IMR-90 (cell line): Measurements from ENCODE around the gene LRFN4. TPM values are rescaled to one million over a fixed set of nuclear protein-coding genes. Genes with fewer than 3 reads are reported as not detected.

Experiments
- ATAC-seq: fragments of 200-7000 bp; cut with Tn5 transposase; 2 replicates; pipeline ENCODE4 v1.9.1; 2020; ENCODE audit warnings: low read depth, mild to moderate bottlenecking, moderate library complexity
- BruUV-seq: library from RNA; stranded (reverse); fragments of 400-500 nt; replicated peaks from 2 replicates; lab custom pipeline; 2021; lab: Mats Ljungman, UMichigan
- CTCF ChIA-PET: fragments of 300-600 bp; formaldehyde crosslinking; extraction: SDS; loops from one replicate; lab custom pipeline; 2021; ENCODE audit warnings: antibody characterized with exemption; lab: Yijun Ruan, JAX
- POLR2A ChIA-PET: fragments of 300-600 bp; sonication (Branson Sonifier 250); formaldehyde crosslinking; loops from one replicate; lab custom pipeline; 2022; ENCODE audit warnings: antibody characterized with exemption; ENCODE audit not compliant: unreplicated experiment; lab: Charles Lee
- DNase-seq: peaks from one replicate; pipeline ENCODE4 v3.0.0; 2013
- H2AFZ ChIP-seq: replicated peaks from 2 replicates; pipeline ENCODE3; 2013; ENCODE audit warnings: low read length, mild to moderate bottlenecking; ENCODE audit not compliant: poor library complexity
- H2AK5ac ChIP-seq: 2 replicates; pipeline ENCODE4 v1.6.1; 2013; ENCODE audit warnings: low read depth, low read length, inconsistent platforms
- H2AK9ac ChIP-seq: replicated peaks from 2 replicates; pipeline ENCODE3; 2013; ENCODE audit warnings: mild to moderate bottlenecking, low read depth, low read length, moderate library complexity; ENCODE audit not compliant: poor library complexity
- H2BK120ac ChIP-seq: 2 replicates; pipeline ENCODE4 v1.6.1; 2013; ENCODE audit warnings: low read depth, low read length, inconsistent platforms
- H2BK15ac ChIP-seq: 3 replicates; pipeline ENCODE4 v1.6.1; 2013; ENCODE audit warnings: low read depth, low read length, inconsistent platforms
- H2BK20ac ChIP-seq: 2 replicates; pipeline ENCODE4 v1.6.1; 2013; ENCODE audit warnings: low read depth, mild to moderate bottlenecking, inconsistent platforms, low read length, moderate library complexity
- H2BK5ac ChIP-seq: 2 replicates; pipeline ENCODE4 v1.6.1; 2013; ENCODE audit warnings: mild to moderate bottlenecking, low read depth, low read length, inconsistent platforms; ENCODE audit not compliant: poor library complexity, severe bottlenecking
- H3K14ac ChIP-seq: replicated peaks from 2 replicates; pipeline ENCODE4 v1.6.1; 2013; ENCODE audit warnings: low read depth, low read length, inconsistent platforms
- H3K18ac ChIP-seq: 2 replicates; pipeline ENCODE4 v1.6.1; 2013; ENCODE audit warnings: low read depth, low read length, control low read depth
- H3K23ac ChIP-seq: 2 replicates; pipeline ENCODE4 v1.6.1; 2013; ENCODE audit warnings: low read depth, low read length, inconsistent platforms
- H3K27ac ChIP-seq: 2 replicates; pipeline ENCODE4 v1.5.1; 2013; ENCODE audit warnings: mild to moderate bottlenecking, control low read depth, low read length; ENCODE audit not compliant: insufficient read depth
- H3K27me3 ChIP-seq: 2 replicates; pipeline ENCODE4 v1.6.1; 2013; ENCODE audit warnings: low read length; ENCODE audit not compliant: control insufficient read depth, insufficient read depth
- H3K36me3 ChIP-seq: 2 replicates; pipeline ENCODE4 v1.6.1; 2013; ENCODE audit warnings: low read length, mixed read lengths; ENCODE audit not compliant: control insufficient read depth, insufficient read depth
- H3K4ac ChIP-seq: 2 replicates; pipeline ENCODE4 v1.6.1; 2013; ENCODE audit warnings: low read depth, low read length, inconsistent platforms
- H3K4me1 ChIP-seq: 2 replicates; pipeline ENCODE4 v1.6.1; 2013; ENCODE audit warnings: low read length, mixed read lengths; ENCODE audit not compliant: control insufficient read depth, insufficient read depth
- H3K4me2 ChIP-seq: 2 replicates; pipeline ENCODE4 v1.6.1; 2013; ENCODE audit warnings: low read depth, mild to moderate bottlenecking, control low read depth, low read length, moderate library complexity
- H3K4me3 ChIP-seq: 2 replicates; pipeline ENCODE4 v1.5.1; 2013; ENCODE audit warnings: low read depth, mild to moderate bottlenecking, control low read depth, low read length, moderate library complexity; ENCODE audit not compliant: insufficient read depth
- H3K56ac ChIP-seq: 2 replicates; pipeline ENCODE4 v1.6.1; 2013; ENCODE audit warnings: low read length, inconsistent platforms; ENCODE audit not compliant: insufficient read depth; ENCODE audit errors: extremely low read depth
- H3K79me1 ChIP-seq, 2 experiments: 2 replicates each; pipeline ENCODE4 v1.6.1; 2013; ENCODE audit warnings: low read length in 2 of 2, inconsistent platforms in 1 of 2, low read depth in 1 of 2
- H3K9ac ChIP-seq: 2 replicates; pipeline ENCODE4 v1.6.1; 2013; ENCODE audit warnings: low read depth, low read length, control low read depth
- H3K9me1 ChIP-seq: 2 replicates; pipeline ENCODE4 v1.6.1; 2013; ENCODE audit warnings: low read length, inconsistent platforms; ENCODE audit not compliant: insufficient read depth
- H3K9me3 ChIP-seq: 2 replicates; pipeline ENCODE4 v1.6.1; 2013; ENCODE audit warnings: low read length; ENCODE audit not compliant: control insufficient read depth, insufficient read depth
- H4K20me1 ChIP-seq: 2 replicates; pipeline ENCODE4 v1.6.1; 2013; ENCODE audit warnings: low read length, inconsistent platforms; ENCODE audit not compliant: insufficient read depth
- H4K5ac ChIP-seq: 2 replicates; pipeline ENCODE4 v1.6.1; 2013; ENCODE audit warnings: mild to moderate bottlenecking, low read depth, low read length, control low read depth
- H4K8ac ChIP-seq, 2 experiments: 2 replicates each; pipeline ENCODE4 v1.6.1; 2013; ENCODE audit warnings: low read depth in 2 of 2, low read length in 2 of 2, control low read depth in 1 of 2, inconsistent platforms in 1 of 2
- H4K91ac ChIP-seq: 2 replicates; pipeline ENCODE4 v1.6.1; 2013; ENCODE audit warnings: low read depth, low read length, inconsistent platforms; ENCODE audit not compliant: insufficient read depth
- CTCF ChIP-seq: conservative IDR thresholded peaks from 2 replicates; pipeline ENCODE4 v1.5.1; 2012; ENCODE audit warnings: mild to moderate bottlenecking, low read depth, low read length, improper control_type of control experiment
- MXI1 ChIP-seq: IDR thresholded peaks from 2 replicates; pipeline ENCODE4 v1.6.1; 2012; ENCODE audit warnings: low read depth, mild to moderate bottlenecking, low read length, moderate library complexity, borderline replicate concordance
- POLR2A ChIP-seq: IDR thresholded peaks from 2 replicates; pipeline ENCODE4 v1.6.1; 2012; ENCODE audit warnings: mild to moderate bottlenecking, low read depth, low read length
- RAD21 ChIP-seq: IDR thresholded peaks from 2 replicates; pipeline ENCODE4 v1.6.1; 2012; ENCODE audit warnings: low read length, improper control_type of control experiment
- USF2 ChIP-seq: fragments of 150-350 bp; IDR thresholded peaks from 2 replicates; pipeline ENCODE4 v1.6.1; 2017; ENCODE audit warnings: mild to moderate bottlenecking, antibody characterized with exemption, low read length, low read depth
- WGBS, 2 experiments: methylation state at CpG; one replicate each; pipeline versions ENCODE4 v1.1.5 to v1.1.7; 2013; ENCODE audit warnings: missing lambda C conversion rate in 2 of 2; ENCODE audit not compliant: insufficient read length in 1 of 2; ENCODE audit errors: extremely low coverage in 2 of 2; 5-methylcytosine and 5-hydroxymethylcytosine counted together
- dilution Hi-C: fragments of 300-500 bp; cut with HindIII; formaldehyde crosslinking; loops from one replicate; pipeline ENCODE4 v1.14.3; 2018; ENCODE audit warnings: low sequenced_read_pairs; ENCODE audit not compliant: unreplicated experiment
- in situ Hi-C: fragments of 300-500 bp; cut with MboI; formaldehyde crosslinking; loops from 3 replicates; pipeline ENCODE4 v1.14.3; 2019; ENCODE audit warnings: low sequenced_read_pairs, inconsistent platforms, mixed read lengths
- intact Hi-C: fragments of 100-400 bp; cut with micrococcal nuclease; formaldehyde crosslinking; loops from 2 replicates; pipeline ENCODE4 v1.10.0; 2022
- polyA plus RNA-seq, 3 experiments: library from polyadenylated mRNA; depleted of rRNA; stranded (reverse); fragments of >200 nt; gene quantifications; 2 replicates each; pipeline ENCODE4 v1.2.3, GENCODE V29; 2012; ENCODE audit warnings: low replicate concordance in 1 of 3
- total RNA-seq: library from RNA; depleted of rRNA; stranded (reverse); fragments of >200 nt; gene quantifications from 2 replicates; pipeline ENCODE4 v1.2.3, GENCODE V29; 2012

LRFN4 gene
- total and polyA plus RNA-seq, 2 of the 4 experiments (the other 2 are of a cell fraction) = 6.1 to 18.9 TPM

- Histone ChIP-seq H3K4me3 (no peak overlapping the region), H4K8ac (no peak overlapping the region), H4K20me1 (0 out of 2 replicates have a peak, but pooled peaks cover under 1% of the 10 kb centered on the region), H3K4me2 (no peak overlapping the region), H3K9me1 (no peaks in the 10 kb centered on the region), H3K27ac (no peak overlapping the region), H3K23ac (no peak overlapping the region), H2AK9ac (no peak overlapping the region), H3K9ac (no peak overlapping the region), H3K4me1 (peaks cover 2% of the 10 kb centered on the region; the same call in 1 of the 2 replicates), H2AK5ac (no peak overlapping the region), H3K56ac (no peak overlapping the region), H3K27me3 (no peaks in the 10 kb centered on the region), H2AFZ (no peak overlapping the region), H3K14ac (no peak overlapping the region), H4K91ac (no peak overlapping the region), H2BK20ac (no peak overlapping the region), H2BK15ac (no peak overlapping the region), H2BK5ac (no peak overlapping the region), H3K18ac (no peak overlapping the region), H3K4ac (no peak overlapping the region), H3K36me3 (peaks cover 55% of the 10 kb centered on the region; the same call in 1 of the 2 replicates), H4K5ac (no peak overlapping the region), H2BK120ac (no peak overlapping the region), H3K79me1 (no peaks in the 10 kb centered on the region), H3K9me3 (no peaks in the 10 kb centered on the region)
- DNase-seq (no peak), ATAC-seq (no peak)
- dilution Hi-C loops (no loop called here), in situ Hi-C loops (no loop called here), intact Hi-C loops (no loop called here)
- ChIA-PET CTCF (no interaction called here), POLR2A (no interaction called here)
- TF ChIP-seq MXI1 (no peak), CTCF (no peak), POLR2A (no peak), USF2 (no peak), RAD21 (no peak)
- no TSS peak for BruUV-seq
- WGBS, 2 experiments = 98% methylated on average over 16 of the region's 23 CpGs; no CpG with 5 or more reads in 1 of the 2 experiments
Observed at GRCh38 chr11:66866007-66866406, 9.1 kb downstream of the LRFN4 start.
